Stomach (tissue), 4 donors: ENCODE measurements around the gene CTNND2.

Source experiments
- EP300 ChIP-seq: sonication (generic); formaldehyde crosslinking; IDR thresholded peaks from one replicate; pipeline ENCODE4 v1.6.1; 2017; ENCODE audit warnings: antibody characterized with exemption
- POLR2AphosphoS5 ChIP-seq, 3 donors: sonication (generic); formaldehyde crosslinking; IDR thresholded peaks; one replicate each; pipeline ENCODE4 v1.6.1; 2016; ENCODE audit warnings: antibody characterized with exemption in 3 of 3
- TF ChIP-seq, protein P1 (sequence below), 7 experiments: fragments of 450-650 bp in 4 of 7; fragments of 200-600 bp in 3 of 7; sonication (generic) in 3 of 7; IDR thresholded peaks; one replicate each; pipeline ENCODE4 v1.5.1; 2016 to 2019; ENCODE audit warnings: antibody characterized with exemption in 7 of 7, control low read depth in 2 of 7, mild to moderate bottlenecking in 1 of 7

GRCh38 chr5:11898787-11899186, 5.5 kb downstream of the CTNND2 start:
- no peak for TF ChIP-seq EP300
- TF ChIP-seq POLR2AphosphoS5 (IDR thresholded peaks at IDR 0.05), result no peak
- TF ChIP-seq, protein P1, sequence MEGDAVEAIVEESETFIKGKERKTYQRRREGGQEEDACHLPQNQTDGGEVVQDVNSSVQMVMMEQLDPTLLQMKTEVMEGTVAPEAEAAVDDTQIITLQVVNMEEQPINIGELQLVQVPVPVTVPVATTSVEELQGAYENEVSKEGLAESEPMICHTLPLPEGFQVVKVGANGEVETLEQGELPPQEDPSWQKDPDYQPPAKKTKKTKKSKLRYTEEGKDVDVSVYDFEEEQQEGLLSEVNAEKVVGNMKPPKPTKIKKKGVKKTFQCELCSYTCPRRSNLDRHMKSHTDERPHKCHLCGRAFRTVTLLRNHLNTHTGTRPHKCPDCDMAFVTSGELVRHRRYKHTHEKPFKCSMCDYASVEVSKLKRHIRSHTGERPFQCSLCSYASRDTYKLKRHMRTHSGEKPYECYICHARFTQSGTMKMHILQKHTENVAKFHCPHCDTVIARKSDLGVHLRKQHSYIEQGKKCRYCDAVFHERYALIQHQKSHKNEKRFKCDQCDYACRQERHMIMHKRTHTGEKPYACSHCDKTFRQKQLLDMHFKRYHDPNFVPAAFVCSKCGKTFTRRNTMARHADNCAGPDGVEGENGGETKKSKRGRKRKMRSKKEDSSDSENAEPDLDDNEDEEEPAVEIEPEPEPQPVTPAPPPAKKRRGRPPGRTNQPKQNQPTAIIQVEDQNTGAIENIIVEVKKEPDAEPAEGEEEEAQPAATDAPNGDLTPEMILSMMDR (IDR thresholded peaks at IDR 0.05), result no peak
